Esophagus muscularis mucosa (tissue), 4 donors: ENCODE results near the gene HLCS. TPM values are rescaled to one million over a fixed set of nuclear protein-coding genes. Genes with fewer than 3 reads are reported as not detected.

Source experiments
- DNase-seq: peaks from one replicate; pipeline ENCODE4 v3.0.0-alpha.2; 2017; ENCODE audit errors: extremely low spot score
- H3K27ac ChIP-seq, 4 donors: fragments of 200-600 bp; sonication (generic); replicated peaks in 1 of 4; 1 replicate in 3 of 4; 2 replicates in 1 of 4; pipeline ENCODE4 v1.5.1; 2016 to 2019; ENCODE audit warnings: mild to moderate bottlenecking in 1 of 4
- H3K27me3 ChIP-seq, 4 donors: fragments of 200-600 bp; sonication (generic); one replicate each; pipeline versions ENCODE4 v1.5.1 to v1.6.0; 2016 to 2019
- H3K36me3 ChIP-seq, 4 donors: fragments of 200-600 bp; sonication (generic); one replicate each; pipeline ENCODE4 v1.5.1; 2016 to 2019
- H3K4me1 ChIP-seq, 4 donors: fragments of 200-600 bp; sonication (generic); one replicate each; pipeline ENCODE4 v1.5.1; 2016 to 2019
- H3K4me3 ChIP-seq, 4 donors: fragments of 200-600 bp; sonication (generic); 1 replicate in 2 of 4; 2 replicates in 2 of 4; pipeline ENCODE4 v1.5.1; 2016 to 2019; ENCODE audit warnings: mild to moderate bottlenecking in 4 of 4, moderate library complexity in 1 of 4
- H3K9me3 ChIP-seq, 4 donors: fragments of 200-600 bp; sonication (generic); 1 replicate in 3 of 4; 2 replicates in 1 of 4; pipeline ENCODE4 v1.5.1; 2016 to 2019
- CTCF ChIP-seq, 3 experiments: fragments of 200-600 bp in 2 of 3; fragments of 450-650 bp in 1 of 3; sonication (generic) in 2 of 3; IDR thresholded peaks; one replicate each; pipeline ENCODE4 v1.5.1; 2017 to 2019; ENCODE audit warnings: antibody characterized with exemption in 3 of 3, mild to moderate bottlenecking in 2 of 3, moderate library complexity in 1 of 3
- EP300 ChIP-seq: sonication (generic); formaldehyde crosslinking; IDR thresholded peaks from one replicate; pipeline ENCODE4 v1.6.1; 2017; ENCODE audit warnings: antibody characterized with exemption
- POLR2A ChIP-seq: fragments of 450-650 bp; IDR thresholded peaks from one replicate; pipeline ENCODE4 v1.6.1; 2017; ENCODE audit warnings: antibody characterized with exemption, moderate library complexity, mild to moderate bottlenecking, low read depth
- POLR2AphosphoS5 ChIP-seq, 2 donors: sonication (generic); formaldehyde crosslinking; IDR thresholded peaks; one replicate each; pipeline ENCODE4 v1.6.1; 2017; ENCODE audit warnings: antibody characterized with exemption in 2 of 2
- WGBS: methylation state at CpG from one replicate; pipeline ENCODE4 v1.1.5; 2018; 5-methylcytosine and 5-hydroxymethylcytosine counted together
- intact Hi-C: fragments of 100-400 bp; cut with DNase I; formaldehyde crosslinking; loops from one replicate; pipeline ENCODE4 v1.15.1; 2023
- total RNA-seq, 4 donors: library from RNA; depleted of rRNA; stranded (reverse); fragments of >200 nt; gene quantifications; one replicate each; pipeline versions ENCODE4 v1.1.0 to v1.2.1, GENCODE V29; 2016

HLCS gene
- total RNA-seq, 4 donors from 2014 or later: 15.9 to 25.3 (median 22.0) TPM

- no peak for DNase-seq
- Histone ChIP-seq H3K4me1 (no peaks in the 10 kb centered on the region), H3K36me3 (no peaks in the 10 kb centered on the region), H3K9me3 (no peaks in the 10 kb centered on the region), H3K27me3 (peaks cover 0 to 50% (median 0%) of the 10 kb centered on the region in 4 donors), H3K27ac (no peak overlapping the region), H3K4me3 (no peak overlapping the region)
- intact Hi-C loops: no loop called here
- 87% methylated on average over 13 of the region's 14 CpGs for whole genome bisulfite sequencing
- no peak for TF ChIP-seq POLR2A
Observed at GRCh38 chr21:36723371-36723881, 243.0 kb downstream of the HLCS start.

- Histone ChIP-seq H3K27ac (no peak overlapping the region), H3K4me1 (no peaks in the 10 kb centered on the region), H3K4me3 (no peak overlapping the region), H3K9me3 (no peaks in the 10 kb centered on the region), H3K27me3 (peaks cover 0 to 58% (median 0%) of the 10 kb centered on the region in 4 donors), H3K36me3 (no peaks in the 10 kb centered on the region)
- no peak for DNase-seq
- TF ChIP-seq POLR2A (no peak), CTCF (IDR thresholded peaks at IDR 0.05) (no peak), POLR2AphosphoS5 (IDR thresholded peaks at IDR 0.05) (no peak), EP300 (no peak)
- intact Hi-C loops: no loop called here
- WGBS: 87% methylated on average over 19 of the region's 25 CpGs
Observed at GRCh38 chr21:36722370-36723368, 243.8 kb downstream of the HLCS start.

- peaks cover 0 to 67% (median 1%) of the 10 kb centered on the region in 4 donors for H3K27me3 ChIP-seq
- no peak overlapping the region for H3K4me3 ChIP-seq
- H3K36me3 ChIP-seq: no peaks in the 10 kb centered on the region
- DNase-seq: no peak
- no peaks in the 10 kb centered on the region for H3K4me1 ChIP-seq
- intact Hi-C loops: no loop called here
- H3K9me3 ChIP-seq: no peaks in the 10 kb centered on the region
- 77% methylated on average over 7 of the region's 7 CpGs for WGBS
- TF ChIP-seq POLR2A (no peak), EP300 (no peak), POLR2AphosphoS5 (IDR thresholded peaks at IDR 0.05) (no peak)
- H3K27ac ChIP-seq: no peak overlapping the region
Observed at GRCh38 chr21:36721817-36722216, 244.7 kb downstream of the HLCS start.

GRCh38 chr21:36719614-36720013 lies 246.9 kb downstream of the HLCS start:
- H3K27ac ChIP-seq: no peak overlapping the region
- H3K4me3 ChIP-seq: no peak overlapping the region
- DNase-seq: no peak
- TF ChIP-seq EP300 (no peak), CTCF (IDR thresholded peaks at IDR 0.05) (no peak), POLR2AphosphoS5 (IDR thresholded peaks at IDR 0.05) (no peak), POLR2A (no peak)
- no peaks in the 10 kb centered on the region for H3K36me3 ChIP-seq
- WGBS: 90% methylated on average over 10 of the region's 10 CpGs
- intact Hi-C loops: no loop called here
- H3K4me1 ChIP-seq: no peaks in the 10 kb centered on the region
- H3K9me3 ChIP-seq: no peaks in the 10 kb centered on the region
- peaks cover 0 to 89% (median 10%) of the 10 kb centered on the region in 4 donors for H3K27me3 ChIP-seq

- Histone ChIP-seq H3K9me3 (no peaks in the 10 kb centered on the region), H3K36me3 (no peaks in the 10 kb centered on the region), H3K4me3 (no peak overlapping the region), H3K4me1 (no peaks in the 10 kb centered on the region), H3K27me3 (peaks cover 0 to 92% (median 13%) of the 10 kb centered on the region in 4 donors), H3K27ac (no peak overlapping the region)
- no peak for DNase-seq
- 86% methylated on average over 18 of the region's 18 CpGs for WGBS
- TF ChIP-seq EP300 (no peak), POLR2A (no peak), CTCF (IDR thresholded peaks at IDR 0.05) (no peak), POLR2AphosphoS5 (IDR thresholded peaks at IDR 0.05) (no peak)
- intact Hi-C loops: no loop called here
Observed at GRCh38 chr21:36718951-36719501, 247.4 kb downstream of the HLCS start.
